ENCODE data around the gene CTR9.
"Not testable (repeated sequence)": the region's sequence is repeated elsewhere in the genome, so short reads cannot be mapped to it uniquely, and the experiment has no call there.

The CTR9 gene

DNA sequence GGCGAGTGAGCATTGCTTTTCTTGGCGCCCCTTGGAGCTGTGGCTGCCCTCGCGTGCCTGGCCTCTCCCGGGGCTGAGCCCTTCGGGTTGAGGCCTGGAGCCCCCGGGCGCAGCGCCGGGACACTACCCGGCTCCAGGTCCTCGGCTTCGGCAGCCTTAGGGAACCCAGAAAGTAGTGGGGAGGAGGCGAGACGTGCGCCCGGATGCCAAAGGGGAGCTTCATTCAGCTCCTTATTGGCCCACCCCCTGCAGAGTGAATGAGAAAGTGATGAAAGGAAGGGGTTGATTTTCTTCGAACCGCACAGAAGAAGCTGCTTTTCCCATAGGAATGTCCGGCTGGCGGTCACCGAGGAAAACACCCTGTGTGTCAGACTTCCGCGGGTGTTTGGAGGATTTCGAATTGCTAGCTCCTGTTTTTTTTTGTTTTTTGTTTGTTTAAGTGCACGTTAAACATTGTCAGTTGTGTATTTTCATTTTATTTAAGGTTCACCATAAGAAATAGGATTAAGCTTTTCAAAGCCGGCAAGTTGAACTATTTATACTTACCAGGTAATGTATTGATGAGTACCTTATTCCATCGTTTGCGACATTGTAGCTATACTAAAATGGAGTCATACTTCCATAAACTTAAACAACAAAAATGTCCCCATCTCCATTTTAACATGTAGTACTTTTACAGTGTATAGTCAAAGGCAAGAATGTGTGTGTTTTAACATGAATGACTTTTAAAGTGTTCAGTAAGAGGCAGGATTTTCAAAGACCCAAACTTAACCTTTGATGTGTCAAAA is 58.5 kb downstream of the CTR9 start:
- DNase-seq = no peak
- Histone ChIP-seq H3K27me3 (no peaks in the 10 kb centered on the region), H3K9me3 (no peaks in the 10 kb centered on the region), H3K36me3 (peaks cover 37% of the 10 kb centered on the region), H3K4me1 (no peaks in the 10 kb centered on the region), H3K4me3 (ENCODE audit: low read depth, low read length) (peak overlapping the region; percentile 70)
- TF ChIP-seq, protein P1, sequence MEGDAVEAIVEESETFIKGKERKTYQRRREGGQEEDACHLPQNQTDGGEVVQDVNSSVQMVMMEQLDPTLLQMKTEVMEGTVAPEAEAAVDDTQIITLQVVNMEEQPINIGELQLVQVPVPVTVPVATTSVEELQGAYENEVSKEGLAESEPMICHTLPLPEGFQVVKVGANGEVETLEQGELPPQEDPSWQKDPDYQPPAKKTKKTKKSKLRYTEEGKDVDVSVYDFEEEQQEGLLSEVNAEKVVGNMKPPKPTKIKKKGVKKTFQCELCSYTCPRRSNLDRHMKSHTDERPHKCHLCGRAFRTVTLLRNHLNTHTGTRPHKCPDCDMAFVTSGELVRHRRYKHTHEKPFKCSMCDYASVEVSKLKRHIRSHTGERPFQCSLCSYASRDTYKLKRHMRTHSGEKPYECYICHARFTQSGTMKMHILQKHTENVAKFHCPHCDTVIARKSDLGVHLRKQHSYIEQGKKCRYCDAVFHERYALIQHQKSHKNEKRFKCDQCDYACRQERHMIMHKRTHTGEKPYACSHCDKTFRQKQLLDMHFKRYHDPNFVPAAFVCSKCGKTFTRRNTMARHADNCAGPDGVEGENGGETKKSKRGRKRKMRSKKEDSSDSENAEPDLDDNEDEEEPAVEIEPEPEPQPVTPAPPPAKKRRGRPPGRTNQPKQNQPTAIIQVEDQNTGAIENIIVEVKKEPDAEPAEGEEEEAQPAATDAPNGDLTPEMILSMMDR (IDR thresholded peaks at IDR 0.05; ENCODE audit: low read depth, low read length) = no peak

DNA sequence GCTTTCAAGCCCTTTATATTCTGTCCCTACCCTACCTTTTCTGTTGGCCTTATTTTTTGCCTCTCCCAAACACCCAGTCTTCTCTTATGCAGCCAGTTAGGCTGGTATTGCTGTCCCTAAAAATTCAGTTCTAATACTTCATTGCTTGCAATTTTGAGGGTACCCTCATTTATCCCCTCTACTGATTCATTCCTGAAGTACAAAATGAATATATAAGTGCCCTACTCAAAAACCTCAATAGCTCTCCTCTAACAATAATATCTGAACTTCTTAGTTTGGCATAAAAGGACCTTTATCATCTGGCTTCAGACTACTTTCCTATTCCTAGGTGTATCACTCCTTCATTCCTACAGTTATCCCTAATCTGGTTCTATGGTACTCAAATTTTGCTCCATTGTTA is 62.9 kb downstream of the CTR9 start:
- Histone ChIP-seq H3K36me3 (no peaks in the 10 kb centered on the region), H3K4me1 (no peaks in the 10 kb centered on the region), H3K27me3 (no peaks in the 10 kb centered on the region), H3K4me3 (ENCODE audit: low read depth, low read length) (no peak overlapping the region), H3K9me3 (no peaks in the 10 kb centered on the region)
- no peak for DNase-seq
- TF ChIP-seq, protein P1 (IDR thresholded peaks at IDR 0.05; ENCODE audit: low read depth, low read length) = no peak

DNA sequence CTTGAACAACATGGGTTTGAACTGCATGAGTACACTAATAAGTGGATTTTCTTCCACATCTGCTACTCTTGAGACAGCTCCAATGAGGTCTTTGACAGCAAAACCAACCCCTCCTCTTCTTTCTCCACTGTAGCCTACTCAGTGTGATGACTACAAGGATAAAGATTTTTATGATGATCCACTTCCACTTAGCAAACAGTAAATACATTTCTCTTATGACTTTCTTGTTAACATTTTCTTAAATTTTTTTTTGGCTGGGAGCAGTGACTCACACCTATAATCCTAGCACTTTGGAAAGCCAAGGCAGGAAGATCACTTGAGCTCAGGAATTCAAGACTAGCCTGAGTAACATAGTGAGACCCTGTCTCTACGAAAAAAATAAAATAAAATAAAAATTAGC is 67.5 kb downstream of the CTR9 start:
- no peak for DNase-seq
- TF ChIP-seq, protein P1 (IDR thresholded peaks at IDR 0.05; ENCODE audit: low read depth, low read length) = no peak
- H3K27me3 ChIP-seq = no peaks in the 10 kb centered on the region
- no peaks in the 10 kb centered on the region for H3K4me1 ChIP-seq
- H3K4me3 ChIP-seq (ENCODE audit: low read depth, low read length) = no peak overlapping the region
- H3K9me3 ChIP-seq = no peaks in the 10 kb centered on the region
- no peaks in the 10 kb centered on the region for H3K36me3 ChIP-seq

DNA sequence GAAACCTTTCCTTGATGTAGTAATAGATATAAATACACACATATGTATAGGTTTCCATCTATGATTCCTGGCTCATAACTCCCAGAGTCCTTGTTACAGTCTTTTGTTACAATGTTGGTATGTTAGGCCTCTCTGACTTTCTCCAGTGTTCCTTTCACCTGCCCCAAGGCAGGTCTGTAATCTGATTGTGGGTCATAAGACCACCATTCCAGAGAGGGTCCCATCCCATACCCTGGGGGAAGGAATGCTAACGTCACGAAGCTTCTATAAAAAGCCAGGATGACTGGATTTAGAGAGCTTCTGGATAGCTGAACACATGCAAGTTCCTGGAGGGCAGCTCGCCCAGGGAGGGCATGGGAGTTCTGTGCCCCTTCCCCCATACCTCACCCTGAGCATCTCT is 71.4 kb downstream of the CTR9 start:
- H3K9me3 ChIP-seq; H3K27me3 ChIP-seq; DNase-seq; H3K36me3 ChIP-seq; H3K4me3 ChIP-seq (ENCODE audit: low read depth, low read length); H3K4me1 ChIP-seq: not testable (repeated sequence)

DNA sequence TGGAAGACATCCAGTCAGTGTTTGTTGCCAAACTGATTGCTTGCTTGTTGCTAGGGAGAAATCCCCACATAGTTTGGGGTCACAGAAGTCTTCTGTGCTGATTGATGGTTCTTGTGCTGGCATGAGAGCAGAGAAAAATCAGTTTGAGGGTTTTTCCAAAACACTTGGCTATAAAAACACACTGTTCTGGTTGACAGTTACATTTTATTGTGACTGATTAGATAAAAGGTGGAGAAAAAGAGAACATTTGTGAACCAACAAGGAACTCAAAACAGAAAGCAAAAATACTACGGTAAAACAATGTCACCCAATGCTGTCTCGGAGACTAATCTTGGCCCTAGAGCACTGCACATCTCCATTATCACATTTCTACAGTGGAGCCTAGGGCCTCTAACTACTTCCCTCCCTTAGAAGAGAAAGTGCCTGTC is 72.1 kb downstream of the CTR9 start:
- H3K36me3 ChIP-seq = no peaks in the 10 kb centered on the region
- H3K9me3 ChIP-seq = no peaks in the 10 kb centered on the region
- H3K27me3 ChIP-seq = no peaks in the 10 kb centered on the region
- no peak for DNase-seq
- TF ChIP-seq, protein P1 (IDR thresholded peaks at IDR 0.05; ENCODE audit: low read depth, low read length) = no peak
- H3K4me3 ChIP-seq (ENCODE audit: low read depth, low read length) = no peak overlapping the region
- no peaks in the 10 kb centered on the region for H3K4me1 ChIP-seq

DNA sequence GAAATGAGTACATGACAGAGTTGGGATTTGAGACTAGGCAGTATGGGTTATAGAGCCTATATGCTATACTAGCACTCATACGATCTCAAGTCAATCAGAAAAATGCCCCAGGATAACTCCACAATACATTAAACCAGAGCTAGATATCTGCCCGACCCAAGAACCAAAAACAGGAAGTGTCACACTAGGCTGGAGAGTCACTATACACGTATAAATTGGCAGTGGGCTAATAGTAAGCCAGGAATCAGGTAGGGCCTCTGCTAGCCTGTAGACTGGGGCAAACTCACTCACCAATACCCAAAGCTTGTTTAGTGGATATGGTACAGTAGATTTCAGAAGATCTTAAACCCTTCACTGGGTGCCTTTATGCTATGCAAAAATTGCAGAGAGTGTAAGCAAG is 73.8 kb downstream of the CTR9 start:
- no peaks in the 10 kb centered on the region for H3K27me3 ChIP-seq
- no peak overlapping the region for H3K4me3 ChIP-seq (ENCODE audit: low read depth, low read length)
- no peaks in the 10 kb centered on the region for H3K36me3 ChIP-seq
- H3K4me1 ChIP-seq = no peaks in the 10 kb centered on the region
- no peaks in the 10 kb centered on the region for H3K9me3 ChIP-seq
- TF ChIP-seq, protein P1 (IDR thresholded peaks at IDR 0.05; ENCODE audit: low read depth, low read length) = no peak
- DNase-seq = no peak

Data from BE2C (cell line).